SK-N-SH (cell line): ENCODE results near the gene COL5A1.

ENCODE experiments used
- CTCF ChIP-seq: fragments of 200-600 bp; sonication (generic); IDR thresholded peaks from 2 replicates; pipeline ENCODE4 v1.6.1; 2017; ENCODE audit warnings: antibody characterized with exemption, mild to moderate bottlenecking, moderate library complexity
- ELF1 ChIP-seq: IDR thresholded peaks from 2 replicates; pipeline ENCODE4 v1.4.0; 2012
- EP300 ChIP-seq, 2 experiments: IDR thresholded peaks; 2 replicates each; pipeline versions ENCODE4 v1.4.0 to v1.6.1; 2012; ENCODE audit warnings: borderline replicate concordance in 1 of 2, low read depth in 1 of 2, low read length in 1 of 2
- GATA2 ChIP-seq: sonication (generic); formaldehyde crosslinking; IDR thresholded peaks from 2 replicates; pipeline ENCODE4 v1.5.0; 2020; ENCODE audit warnings: mild to moderate bottlenecking, missing genetic modification reagents
- POLR2AphosphoS5 ChIP-seq: IDR thresholded peaks from 2 replicates; pipeline ENCODE4 v1.6.1; 2012; ENCODE audit warnings: low read depth, low read length
- RAD21 ChIP-seq: IDR thresholded peaks from 2 replicates; pipeline ENCODE4 v1.6.1; 2012; ENCODE audit warnings: mild to moderate bottlenecking, low read length
- SMC3 ChIP-seq: IDR thresholded peaks from 2 replicates; pipeline ENCODE4 v1.6.1; 2012; ENCODE audit warnings: low read depth, low read length, improper control_type of control experiment
- TEAD4 ChIP-seq: IDR thresholded peaks from 2 replicates; pipeline ENCODE4 v1.4.0; 2012; ENCODE audit warnings: mild to moderate bottlenecking, borderline replicate concordance; ENCODE audit not compliant: insufficient read depth
- USF1 ChIP-seq: IDR thresholded peaks from 2 replicates; pipeline ENCODE4 v1.4.0; 2012; ENCODE audit warnings: low read depth, borderline replicate concordance

GRCh38 chr9:134793288-134794188, 151.9 kb downstream of the COL5A1 start:
- TF ChIP-seq CTCF (no peak), GATA2 (no peak), ELF1 (no peak), SMC3 (no peak), EP300 (IDR thresholded peaks at IDR 0.05; ENCODE audit: borderline replicate concordance in 1 of 2, low read depth in 1 of 2, low read length in 1 of 2) (no peak), RAD21 (no peak), POLR2AphosphoS5 (no peak), USF1 (no peak), TEAD4 (no peak)
